GM18870 (cell line): ENCODE measurements around the gene DEPDC1B.
A peak's percentile ranks its signal among the peaks of the same experiment; 100 is the strongest.
"Not testable (repeated sequence)": the region's sequence is repeated elsewhere in the genome, so short reads cannot be mapped to it uniquely, and the experiment has no call there.

Experiments used
- ATAC-seq: cut with Tn5 transposase; IDR thresholded peaks from one replicate; pipeline ENCODE4 v1.9.1; 2021; ENCODE audit warnings: moderate library complexity; ENCODE audit not compliant: unreplicated experiment

Gene DEPDC1B, protein sequence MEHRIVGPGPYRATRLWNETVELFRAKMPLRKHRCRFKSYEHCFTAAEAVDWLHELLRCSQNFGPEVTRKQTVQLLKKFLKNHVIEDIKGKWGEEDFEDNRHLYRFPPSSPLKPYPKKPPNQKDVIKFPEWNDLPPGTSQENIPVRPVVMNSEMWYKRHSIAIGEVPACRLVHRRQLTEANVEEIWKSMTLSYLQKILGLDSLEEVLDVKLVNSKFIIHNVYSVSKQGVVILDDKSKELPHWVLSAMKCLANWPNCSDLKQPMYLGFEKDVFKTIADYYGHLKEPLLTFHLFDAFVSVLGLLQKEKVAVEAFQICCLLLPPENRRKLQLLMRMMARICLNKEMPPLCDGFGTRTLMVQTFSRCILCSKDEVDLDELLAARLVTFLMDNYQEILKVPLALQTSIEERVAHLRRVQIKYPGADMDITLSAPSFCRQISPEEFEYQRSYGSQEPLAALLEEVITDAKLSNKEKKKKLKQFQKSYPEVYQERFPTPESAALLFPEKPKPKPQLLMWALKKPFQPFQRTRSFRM

DNA sequence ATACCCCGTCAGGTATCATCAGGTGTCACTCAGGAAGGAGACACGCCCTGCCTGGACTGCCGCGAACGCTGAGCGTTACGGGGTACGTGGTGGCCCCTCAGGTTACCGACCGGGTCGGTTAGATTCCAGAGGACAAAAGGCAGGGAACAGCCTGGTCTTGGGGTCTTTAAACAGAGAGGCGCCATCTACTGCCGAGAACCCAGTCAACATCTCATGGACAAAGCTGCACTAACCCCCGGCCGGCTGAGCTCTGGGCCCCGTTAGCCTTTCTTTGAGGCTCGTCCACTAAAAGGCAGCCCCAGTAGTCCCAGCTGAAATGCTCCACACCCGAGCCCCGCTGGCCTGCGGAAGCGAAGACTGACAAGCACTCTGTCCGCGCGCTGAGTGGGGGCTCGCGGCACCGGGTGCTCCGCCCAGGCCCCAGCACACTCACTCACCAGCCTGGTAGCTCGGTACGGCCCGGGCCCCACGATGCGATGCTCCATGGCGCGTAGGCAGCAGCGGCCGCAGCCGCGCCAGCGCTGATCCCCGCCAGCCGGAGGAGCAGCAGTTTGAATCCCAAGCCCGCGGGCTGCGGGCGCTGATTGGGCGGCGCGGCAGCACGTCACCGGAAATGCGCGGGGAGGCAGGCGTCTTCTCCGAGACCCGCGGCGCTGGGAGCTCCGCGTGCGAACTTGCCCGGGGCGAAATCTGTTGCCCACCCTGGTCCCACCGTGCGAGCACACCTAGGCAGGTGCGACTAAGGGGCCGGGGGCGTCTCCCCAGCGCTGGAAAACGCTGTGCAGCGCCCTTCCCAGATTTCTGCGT is at the start of gene DEPDC1B:
DEPDC1B (minus strand) TSS at position 558 of the 807 bp plus-strand sequence; CDS start at position 485, 73 bp downstream.
- ATAC-seq: peak; percentile 82

DNA sequence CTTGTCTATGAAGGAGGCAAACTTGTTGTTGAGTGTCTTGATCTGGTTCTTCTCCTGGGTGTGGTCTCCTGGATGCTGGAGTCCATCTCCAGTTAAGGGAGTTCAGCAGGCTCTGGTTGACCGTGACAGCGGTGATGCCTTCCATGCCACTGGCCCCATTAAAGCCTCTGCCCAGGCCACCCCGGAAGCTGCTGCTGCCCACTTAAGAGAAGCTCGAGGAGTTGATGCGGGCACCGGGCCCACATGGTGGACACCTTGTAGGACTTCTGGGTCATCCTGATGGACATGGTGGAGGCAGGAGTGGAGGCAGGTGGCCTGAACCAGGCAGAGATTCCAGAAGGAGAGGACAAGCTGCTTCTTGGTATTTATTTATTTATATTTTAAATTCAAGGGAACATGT is 44.7 kb upstream of the DEPDC1B start:
- no peak for ATAC-seq

DNA sequence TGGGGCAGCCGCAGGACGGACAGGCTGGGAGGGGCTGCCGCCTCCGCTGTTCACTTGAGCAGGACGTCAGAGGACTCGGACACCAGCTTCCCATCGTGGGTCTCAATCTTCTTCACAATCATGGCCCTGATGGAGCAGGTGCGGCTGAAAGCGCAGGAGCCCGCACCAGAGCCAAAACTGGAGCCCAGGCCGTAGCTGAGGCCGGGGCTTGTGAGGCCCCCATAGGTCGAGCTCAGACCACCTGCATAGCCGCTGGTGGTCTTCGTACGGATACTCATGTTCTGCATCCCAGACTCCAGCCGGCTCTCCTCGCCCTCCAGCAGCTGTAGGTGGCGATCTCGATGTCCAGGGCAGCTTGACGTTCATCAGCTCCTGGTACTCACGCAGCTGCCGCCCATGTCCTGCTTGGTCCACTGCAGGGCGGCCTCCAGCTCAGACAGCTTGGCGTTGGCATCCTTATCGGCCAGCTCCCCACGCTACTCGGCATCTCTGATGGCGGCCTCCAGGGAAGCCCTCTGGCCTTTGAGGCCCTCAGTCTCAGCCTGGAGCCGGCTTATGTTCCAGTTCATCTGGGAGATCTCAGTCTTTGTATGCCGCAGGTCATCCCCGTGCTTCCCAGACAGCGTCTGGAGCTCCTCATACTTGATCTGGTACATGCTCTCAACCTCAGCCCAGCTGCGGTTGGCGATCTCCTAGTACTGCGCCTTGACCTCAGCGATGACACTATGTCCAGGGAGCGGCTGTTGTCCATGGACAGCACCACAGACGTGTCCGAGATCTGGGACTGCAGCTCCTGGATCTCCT is 43.7 kb upstream of the DEPDC1B start:
- no peak for ATAC-seq

DNA sequence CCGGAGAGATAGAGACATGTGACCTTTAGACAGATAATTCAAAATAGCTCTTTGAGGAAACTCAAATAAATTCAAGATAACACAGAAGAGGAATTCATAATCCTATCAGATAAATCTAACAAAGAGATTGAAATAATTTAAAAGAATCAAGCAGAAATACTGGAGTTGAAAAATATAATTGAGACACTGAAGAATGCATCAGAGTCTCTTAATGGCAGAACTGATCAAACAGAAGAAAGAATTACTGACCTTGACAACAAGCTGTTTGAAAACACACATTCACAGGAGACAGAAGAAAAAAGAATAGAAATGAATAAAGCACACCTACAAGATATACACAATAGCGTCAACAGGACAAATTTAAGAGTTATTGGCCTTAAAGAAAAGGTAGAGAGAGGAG is 40.4 kb upstream of the DEPDC1B start:
- ATAC-seq: no peak

DNA sequence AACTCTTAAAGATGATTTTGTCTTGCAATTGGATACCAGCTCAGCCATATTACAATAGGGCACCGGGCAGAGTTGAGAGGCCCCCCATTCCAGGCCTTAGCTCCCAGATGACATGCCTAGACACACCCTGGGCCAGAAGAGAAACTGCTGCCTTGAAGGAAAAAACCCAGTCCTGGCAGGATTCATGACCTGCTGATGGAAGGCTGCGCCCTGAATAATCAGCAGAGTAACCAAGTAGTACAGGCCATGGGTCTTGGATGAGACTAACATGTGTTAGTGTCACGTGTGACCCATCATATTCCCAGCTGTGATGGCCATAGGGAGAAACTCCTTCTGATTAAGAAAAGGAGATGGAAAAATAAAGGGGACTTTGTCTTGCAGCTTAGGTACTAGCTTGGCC is 39.0 kb upstream of the DEPDC1B start:
- no peak for ATAC-seq

DNA sequence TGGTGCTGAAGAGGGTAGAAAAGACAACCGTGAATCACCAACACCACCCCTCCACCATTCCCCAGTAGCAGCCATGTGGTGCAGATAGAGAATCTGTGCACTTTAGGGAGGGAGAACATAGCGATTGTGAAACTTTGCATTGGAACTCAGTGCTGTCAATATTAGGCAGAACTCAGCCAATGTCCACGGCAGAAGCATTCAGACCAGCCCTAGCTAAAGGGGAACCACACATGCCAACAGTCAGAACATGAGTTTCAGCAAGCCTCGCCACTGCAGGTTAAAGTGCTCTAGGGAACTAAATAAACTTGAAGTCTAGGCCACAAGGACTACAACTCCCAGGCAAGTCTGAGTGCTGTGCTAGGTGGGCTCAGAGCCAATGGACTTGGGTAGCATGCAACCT is 38.5 kb upstream of the DEPDC1B start:
- ATAC-seq: peak; percentile 58

DNA sequence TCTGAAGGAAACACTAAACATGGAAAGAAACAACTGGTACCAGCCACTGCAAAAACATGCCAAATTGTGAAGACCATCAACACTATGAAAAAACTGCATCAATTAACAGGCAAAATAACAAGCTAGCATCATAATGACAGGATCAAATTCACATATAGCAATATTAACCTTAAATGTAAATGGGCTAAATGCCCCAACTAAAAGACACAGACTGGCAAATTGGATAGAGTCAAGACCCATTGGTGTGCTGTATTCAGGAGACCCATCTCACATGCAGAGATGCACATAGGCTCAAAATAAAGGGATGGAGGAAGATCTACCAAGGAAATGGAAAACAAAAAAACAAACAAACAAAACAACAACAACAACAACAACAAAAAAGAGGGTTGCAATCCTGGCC is 30.9 kb upstream of the DEPDC1B start:
- ATAC-seq: not testable (repeated sequence)

DNA sequence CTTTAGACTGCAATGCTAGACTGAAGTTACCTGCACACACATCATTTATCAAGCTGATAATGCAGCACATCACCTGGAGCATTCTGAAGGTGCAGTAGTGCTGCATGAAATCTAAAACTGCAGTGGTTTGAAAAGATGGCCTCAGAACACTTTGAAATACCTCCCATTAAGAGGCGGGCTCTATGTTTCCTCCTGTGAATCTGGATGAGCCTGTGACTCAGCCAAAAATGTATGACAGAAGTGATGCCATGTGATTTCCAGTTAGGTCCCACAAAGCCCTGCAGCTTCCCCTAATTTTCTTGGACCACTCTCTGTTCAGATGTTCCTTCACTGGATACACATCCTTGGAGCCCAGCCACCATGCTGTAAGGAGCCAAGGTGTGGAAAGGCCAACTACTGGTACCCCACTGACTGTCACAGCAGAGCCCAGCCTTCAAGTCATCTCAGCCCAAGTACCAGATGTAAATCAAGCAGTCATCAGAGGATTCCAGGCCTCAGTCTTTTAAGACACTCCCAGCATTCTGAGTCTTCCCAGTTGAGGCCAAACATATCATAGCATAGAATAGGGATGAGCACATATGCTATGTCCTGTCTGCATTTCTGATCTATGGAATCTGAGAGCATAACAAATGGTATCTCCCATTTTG is 27.2 kb upstream of the DEPDC1B start:
- no peak for ATAC-seq

DNA sequence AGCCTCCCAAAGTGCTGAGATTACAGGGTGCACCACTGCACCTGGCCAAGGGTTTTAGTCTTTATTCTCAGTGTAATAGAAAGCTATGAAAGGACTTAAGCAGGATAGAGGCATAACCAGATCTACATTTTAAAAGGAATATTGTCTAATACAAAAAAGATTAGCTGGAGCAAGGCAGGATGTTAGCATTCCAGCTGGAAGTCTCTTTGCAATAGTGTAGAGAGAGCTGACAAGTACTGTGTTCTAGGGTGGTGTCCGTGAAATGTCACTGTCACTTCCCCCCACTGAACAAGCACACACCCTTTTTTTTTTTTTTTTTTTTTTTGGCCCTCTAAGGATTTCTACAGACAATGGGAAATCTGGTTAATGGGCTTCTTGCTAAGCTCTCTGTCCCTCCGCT is 24.2 kb upstream of the DEPDC1B start:
- no peak for ATAC-seq

DNA sequence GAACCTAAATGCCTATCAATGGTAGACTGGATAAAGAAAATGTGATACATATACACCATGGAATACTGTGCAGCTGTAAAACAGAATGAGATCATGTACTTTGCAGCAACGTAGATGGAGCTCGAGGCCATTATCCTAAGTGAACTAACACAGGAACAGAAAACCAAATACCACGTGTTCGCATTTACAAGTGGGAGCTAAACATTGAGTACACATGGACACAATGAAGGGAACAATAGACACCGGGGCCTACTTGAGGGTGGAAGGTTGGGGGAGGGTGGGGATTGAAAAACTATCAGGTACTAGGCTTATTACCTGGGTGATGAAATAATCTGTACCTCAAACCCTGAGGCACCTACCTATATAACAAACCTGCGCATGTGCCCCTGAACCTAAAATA is 22.4 kb upstream of the DEPDC1B start:
- ATAC-seq: no peak

DNA sequence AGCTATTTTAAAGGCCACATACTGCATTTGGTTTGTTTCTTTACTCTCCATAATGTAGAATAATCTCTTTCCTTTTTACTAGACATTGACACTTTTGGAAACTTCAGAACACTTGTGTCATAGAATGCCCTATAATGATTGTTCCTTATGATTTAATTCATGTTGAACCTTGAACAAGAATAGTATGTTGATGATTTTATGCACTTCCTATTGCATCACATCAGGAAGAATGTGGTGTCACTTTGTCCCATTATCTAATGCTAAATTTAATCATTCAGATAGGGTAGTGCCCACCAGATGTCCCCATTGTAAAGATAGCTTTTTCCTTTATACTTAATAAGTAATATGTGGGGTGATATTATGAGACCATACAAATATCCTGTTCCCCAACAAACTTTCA is 19.4 kb upstream of the DEPDC1B start:
- ATAC-seq: no peak

DNA sequence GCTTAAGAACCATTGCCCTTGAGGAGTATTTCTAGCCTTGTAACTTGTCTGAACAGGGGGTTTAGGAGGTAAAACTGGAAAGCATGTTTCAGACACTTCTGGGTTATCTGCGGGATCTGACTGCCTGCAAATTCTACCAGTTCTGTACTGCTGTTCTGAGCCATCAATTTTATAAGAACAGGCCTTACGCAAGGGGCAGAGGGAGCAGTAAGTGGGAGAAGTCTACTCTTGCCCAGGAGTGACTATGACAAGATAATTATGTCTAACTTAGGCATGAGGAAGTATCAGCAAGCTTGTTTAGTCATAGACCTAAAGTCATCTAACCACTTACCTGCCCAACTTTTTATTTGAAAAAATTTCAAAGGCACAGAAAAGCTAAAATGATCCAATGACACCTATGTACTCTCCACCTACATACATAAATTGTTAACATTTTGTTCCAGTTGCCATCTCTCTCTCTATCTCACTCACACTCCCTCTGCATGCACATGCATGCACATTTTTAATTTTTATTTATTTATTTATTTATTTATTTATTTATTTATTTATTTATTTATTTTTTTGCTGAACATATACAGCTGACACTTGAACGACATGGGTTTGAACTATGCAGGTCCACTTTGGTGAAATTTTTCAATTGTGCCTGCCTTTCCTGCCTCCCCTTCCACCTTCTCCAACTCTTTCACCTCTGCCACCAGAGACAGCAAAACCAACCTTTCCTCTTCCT is 18.4 kb upstream of the DEPDC1B start:
- ATAC-seq: no peak

DNA sequence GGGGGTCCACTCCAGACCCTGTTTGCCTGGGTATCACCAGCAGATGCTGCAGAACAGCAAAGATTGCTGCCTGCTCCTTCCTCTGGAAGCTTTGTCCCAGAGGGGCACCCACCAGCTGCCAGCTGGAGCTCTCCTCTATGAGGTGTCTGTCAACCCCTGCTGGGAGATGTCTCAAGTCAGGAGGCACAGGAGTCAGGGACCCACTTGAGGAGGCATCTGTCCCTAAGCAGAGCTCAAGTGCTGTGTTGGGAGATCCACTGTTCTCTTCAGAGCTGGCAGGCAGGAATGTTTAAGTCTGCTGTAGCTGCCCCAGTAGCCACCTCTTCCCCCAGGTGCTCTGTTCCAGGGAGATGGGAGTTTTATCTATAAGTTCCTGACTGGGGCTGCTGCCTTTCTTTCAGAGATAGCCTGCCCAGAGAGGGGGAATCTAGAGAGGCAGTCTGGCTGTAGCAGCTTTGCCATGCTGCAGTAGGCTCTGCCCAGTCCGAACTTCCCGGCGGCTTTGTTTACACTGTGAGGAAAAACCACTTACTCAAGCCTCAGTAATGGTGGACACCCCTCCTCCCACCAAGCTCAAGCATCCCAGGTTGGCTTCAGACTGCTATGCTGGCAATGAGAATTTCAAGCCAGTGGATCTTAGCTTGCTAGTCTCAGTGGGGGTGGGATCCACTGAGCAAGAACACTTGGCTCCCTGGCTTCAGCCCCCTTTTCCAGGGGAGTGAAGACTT is 15.4 kb upstream of the DEPDC1B start:
- not testable (repeated sequence) for ATAC-seq

DNA sequence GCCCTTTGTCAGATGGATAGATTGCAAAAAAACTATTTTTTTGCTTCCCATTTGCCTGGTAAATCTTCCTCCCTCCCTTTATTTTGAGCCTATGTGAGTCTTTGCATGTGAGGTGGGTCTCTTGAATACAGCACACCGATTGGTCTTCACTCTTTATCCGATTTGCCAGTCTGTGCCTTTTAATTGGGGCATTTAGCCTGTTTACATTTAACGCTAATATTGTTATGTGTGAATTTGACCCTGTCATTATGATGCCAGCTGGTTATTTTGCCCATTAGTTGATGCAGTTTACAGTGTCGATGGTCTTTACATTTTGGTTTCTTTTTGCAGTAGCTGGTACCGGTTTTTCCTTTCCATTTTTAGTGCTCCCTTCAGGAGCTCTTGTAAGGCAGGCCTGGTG is 13.0 kb upstream of the DEPDC1B start:
- ATAC-seq: no peak

DNA sequence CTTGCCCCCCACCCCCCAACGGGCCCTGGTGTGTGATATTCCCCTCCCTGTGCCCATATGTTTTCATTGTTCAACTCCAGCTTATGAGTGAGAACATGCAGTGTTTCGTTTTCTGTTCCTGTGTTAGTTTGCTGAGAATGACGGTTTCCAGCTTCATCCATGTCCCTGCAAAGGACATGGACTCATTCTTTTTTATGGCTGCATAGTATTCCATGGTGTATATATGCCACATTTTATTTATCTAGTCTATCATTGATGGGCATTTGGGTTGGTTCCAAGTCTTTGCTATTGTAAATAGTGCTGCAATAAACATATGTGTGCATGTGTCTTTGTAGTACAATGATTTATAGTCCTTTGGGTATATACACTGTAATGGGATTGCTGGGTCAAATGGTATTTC is 11.9 kb upstream of the DEPDC1B start:
- not testable (repeated sequence) for ATAC-seq

DNA sequence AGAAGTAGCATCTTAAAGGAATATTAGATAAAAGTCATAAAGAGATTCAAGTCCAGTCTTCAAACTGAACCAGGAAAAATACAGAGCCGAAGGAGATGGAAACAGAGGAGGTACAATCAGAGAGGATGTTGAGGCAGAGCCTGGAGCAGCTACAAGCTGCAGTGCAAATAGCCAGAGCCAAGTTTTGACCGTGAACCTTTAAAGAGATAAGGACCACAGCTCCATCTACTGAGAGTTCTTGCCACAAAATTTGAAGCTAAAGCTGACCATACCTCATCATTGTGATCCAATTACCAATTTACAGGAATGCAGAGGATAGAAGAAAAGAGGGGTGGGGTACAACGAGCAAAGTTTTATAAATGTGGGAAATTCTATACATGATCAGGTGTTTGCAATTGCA is 10.4 kb upstream of the DEPDC1B start:
- ATAC-seq: no peak

DNA sequence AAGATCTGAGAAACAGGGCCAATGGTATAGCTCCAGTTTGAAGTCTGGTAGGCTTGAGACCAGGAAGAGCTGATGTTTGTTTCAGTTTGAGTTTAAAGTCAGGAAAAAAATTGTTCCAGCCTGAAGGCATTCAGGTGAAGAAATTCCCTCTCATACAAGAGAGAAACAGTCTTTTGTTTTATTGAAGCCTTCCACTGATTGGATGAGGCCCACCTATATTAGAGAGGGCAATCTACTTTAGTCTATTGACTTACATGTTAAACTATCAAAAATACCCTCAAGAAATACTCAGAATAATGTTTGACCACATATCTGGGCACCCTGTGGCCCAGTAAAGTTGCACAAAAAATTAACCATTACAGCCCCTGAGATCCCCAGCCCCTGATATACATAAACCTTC is 5.2 kb upstream of the DEPDC1B start:
- ATAC-seq: no peak

DNA sequence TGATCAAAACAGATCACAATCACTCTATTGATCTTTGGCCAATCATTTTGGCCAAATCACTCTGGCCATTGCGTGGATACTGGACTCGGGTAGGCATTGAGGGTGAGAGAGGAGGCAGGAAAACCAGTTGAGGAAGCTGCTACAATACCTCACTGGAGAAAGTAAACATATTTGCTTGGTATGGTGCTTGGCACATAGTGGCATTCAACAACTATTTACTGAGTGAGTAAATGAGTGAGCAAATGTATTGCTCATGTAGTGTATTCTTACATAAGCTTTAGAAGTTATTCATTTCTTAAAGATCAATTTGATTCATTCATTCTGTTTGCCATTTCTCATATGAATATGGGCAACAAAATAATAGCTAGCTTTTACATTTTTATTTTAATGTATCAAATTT is 4.0 kb upstream of the DEPDC1B start:
- ATAC-seq: no peak

DNA sequence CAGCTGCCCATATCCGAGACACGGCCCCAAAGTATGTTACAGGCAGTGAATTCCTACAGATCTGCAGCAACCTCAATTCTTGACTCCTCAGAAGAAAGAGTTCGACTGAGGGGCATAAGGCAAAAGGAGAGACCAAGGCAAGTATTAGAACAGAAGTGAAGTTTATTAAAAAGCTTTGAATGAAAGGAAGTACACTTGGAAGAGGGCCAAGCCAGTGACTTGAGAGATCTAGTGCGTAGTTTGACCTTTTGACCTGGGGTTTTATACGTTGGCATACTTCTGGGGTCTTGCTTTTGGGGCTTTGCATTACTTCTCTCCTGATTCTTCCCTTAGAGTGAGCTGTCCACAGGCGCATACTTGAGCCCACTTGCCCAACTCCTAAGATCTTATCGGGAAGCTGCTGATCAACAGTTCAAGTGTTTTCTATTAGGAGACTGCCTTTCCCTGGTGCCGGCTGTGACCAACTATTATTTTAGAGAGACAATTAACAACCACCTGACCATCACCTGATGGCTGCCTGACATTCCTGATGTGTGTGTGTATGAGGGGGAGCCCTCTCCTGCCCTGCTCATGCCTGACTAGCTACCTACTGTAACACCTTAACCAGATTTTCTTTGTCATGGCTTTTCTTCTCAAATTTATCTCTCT is 1.5 kb upstream of the DEPDC1B start:
- no peak for ATAC-seq
